K562 (cell line): ENCODE measurements around the gene ORAI3. TPM values are rescaled to one million over a fixed set of nuclear protein-coding genes. Genes with fewer than 3 reads are reported as not detected.

Experiments
- ARNT ChIP-seq, 2 experiments: fragments of 450-650 bp; IDR thresholded peaks; 2 replicates each; pipeline ENCODE4 v1.6.1; 2016; ENCODE audit warnings: mild to moderate bottlenecking in 1 of 2
- ATF7 ChIP-seq: fragments of 450-650 bp; IDR thresholded peaks from 2 replicates; pipeline ENCODE4 v1.7.1; 2014; ENCODE audit warnings: mild to moderate bottlenecking, moderate library complexity
- BMI1 ChIP-seq: fragments of 150-350 bp; IDR thresholded peaks from 2 replicates; pipeline ENCODE4 v1.6.1; 2014; ENCODE audit warnings: low read length
- EP300 ChIP-seq: IDR thresholded peaks from 2 replicates; pipeline ENCODE4 v1.6.1; 2012; ENCODE audit warnings: low read length, improper control_type of control experiment
- ETS2 ChIP-seq: IDR thresholded peaks from 2 replicates; pipeline ENCODE4 v1.6.1; 2016; ENCODE audit warnings: borderline replicate concordance, missing genetic modification characterization, mild to moderate bottlenecking, moderate library complexity, missing compliant biosample characterization; ENCODE audit not compliant: poor library complexity, severe bottlenecking
- FOXJ2 ChIP-seq: fragments of 200-800 bp; sonication (Bioruptor generic); IDR thresholded peaks from 2 replicates; pipeline ENCODE4 v1.6.1; 2016; ENCODE audit warnings: missing genetic modification characterization, missing compliant biosample characterization
- MIER1 ChIP-seq: fragments of 450-650 bp; IDR thresholded peaks from 2 replicates; pipeline ENCODE4 v1.6.1; 2016; ENCODE audit warnings: antibody characterized with exemption, mild to moderate bottlenecking, low read depth
- MYBL2 ChIP-seq, 2 experiments: fragments of 450-650 bp in 1 of 2; sonication (generic) in 1 of 2; formaldehyde crosslinking in 1 of 2; IDR thresholded peaks; 2 replicates each; pipeline versions ENCODE4 v1.6.1 to v1.8.1; 2017 to 2022; ENCODE audit warnings: borderline replicate concordance in 1 of 2, inconsistent platforms in 1 of 2, low read depth in 1 of 2, mild to moderate bottlenecking in 1 of 2, missing genetic modification reagents in 1 of 2, moderate library complexity in 1 of 2
- NFE2L1 ChIP-seq: fragments of 450-650 bp; IDR thresholded peaks from 2 replicates; pipeline ENCODE4 v1.6.1; 2016; ENCODE audit warnings: missing genetic modification characterization, low read depth, mild to moderate bottlenecking, missing compliant biosample characterization, moderate library complexity, borderline replicate concordance
- NONO ChIP-seq, 2 experiments: fragments of 200-400 bp in 1 of 2; fragments of 450-650 bp in 1 of 2; formaldehyde crosslinking in 1 of 2; IDR thresholded peaks; 2 replicates each; pipeline ENCODE4 v1.6.1; 2017; ENCODE audit warnings: low read depth in 2 of 2, mild to moderate bottlenecking in 2 of 2, moderate library complexity in 2 of 2, low read length in 1 of 2
- PBX2 ChIP-seq, 2 experiments: IDR thresholded peaks in 1 of 2; conservative IDR thresholded peaks in 1 of 2; 2 replicates each; pipeline ENCODE4 v1.6.1; 2016; ENCODE audit warnings: low read depth in 2 of 2, mild to moderate bottlenecking in 1 of 2, missing compliant biosample characterization in 1 of 2, missing genetic modification characterization in 1 of 2, moderate library complexity in 1 of 2
- PCBP2 ChIP-seq: fragments of 200-400 bp; formaldehyde crosslinking; IDR thresholded peaks from 2 replicates; pipeline ENCODE4 v1.6.1; 2018; ENCODE audit warnings: low read length, low read depth, mild to moderate bottlenecking, moderate library complexity; ENCODE audit not compliant: poor library complexity, severe bottlenecking
- PPARD ChIP-seq: fragments of 250-450 bp; sonication (Bioruptor Pico); IDR thresholded peaks from 2 replicates; pipeline ENCODE4 v1.8.0; 2022; ENCODE audit warnings: inconsistent platforms, mild to moderate bottlenecking, moderate library complexity
- RAD21 ChIP-seq, 2 experiments: fragments of 250-450 bp in 1 of 2; fragments of 450-650 bp in 1 of 2; sonication (Bioruptor Pico) in 1 of 2; formaldehyde crosslinking in 1 of 2; IDR thresholded peaks in 1 of 2; conservative IDR thresholded peaks in 1 of 2; 2 replicates each; pipeline versions ENCODE4 v1.4.0 to v1.8.0; 2020 to 2022; ENCODE audit warnings: mild to moderate bottlenecking in 2 of 2, moderate library complexity in 1 of 2
- SMAD2 ChIP-seq: fragments of 150-350 bp; IDR thresholded peaks from 2 replicates; pipeline ENCODE4 v1.6.1; 2014; ENCODE audit warnings: low read depth, mild to moderate bottlenecking, low read length
- SMARCE1 ChIP-seq: fragments of 450-650 bp; IDR thresholded peaks from 2 replicates; pipeline ENCODE4 v1.7.1; 2016; ENCODE audit warnings: mild to moderate bottlenecking
- TAF1 ChIP-seq: IDR thresholded peaks from 2 replicates; pipeline ENCODE4 v1.6.1; 2011; ENCODE audit warnings: mild to moderate bottlenecking, low read length, moderate library complexity; ENCODE audit not compliant: insufficient read depth, control insufficient read depth, severe bottlenecking; ENCODE audit errors: extremely low read depth
- YBX1 ChIP-seq: fragments of 450-650 bp; IDR thresholded peaks from 2 replicates; pipeline ENCODE4 v1.7.1; 2016; ENCODE audit warnings: mild to moderate bottlenecking
- ZNF3 ChIP-seq: fragments of 250-450 bp; sonication (Bioruptor Pico); IDR thresholded peaks from 2 replicates; pipeline ENCODE4 v1.5.0; 2021; ENCODE audit warnings: mild to moderate bottlenecking, moderate library complexity
- ZNF695 ChIP-seq: fragments of 450-650 bp; formaldehyde crosslinking; IDR thresholded peaks from 2 replicates; pipeline ENCODE4 v1.4.0; 2020; ENCODE audit warnings: mild to moderate bottlenecking, moderate library complexity
- ZZZ3 ChIP-seq: fragments of 450-650 bp; IDR thresholded peaks from 2 replicates; pipeline ENCODE4 v1.6.1; 2016; ENCODE audit warnings: antibody characterized with exemption, mild to moderate bottlenecking, moderate library complexity
- polyA plus RNA-seq, 8 experiments: library from polyadenylated mRNA; depleted of rRNA in 4 of 8; stranded (reverse) in 5 of 8; unstranded in 3 of 8; fragments of >200 nt; fragmentation: Nextera tagmentation in 2 of 8; fragmentation: Illumina TruSeq in 1 of 8; extraction: Ambion mirVana in 2 of 8; extraction: Trizol in 1 of 8; gene quantifications; 2 replicates each; pipeline versions ENCODE4 v1.2.1 to v1.2.3, GENCODE V29; 2011 to 2014; ENCODE audit warnings: inconsistent platforms in 1 of 8, missing spikeins in 1 of 8
- total RNA-seq, 7 experiments: library from RNA; depleted of rRNA in 6 of 7; stranded (reverse); fragments of >200 nt in 6 of 7; fragmentation: Illumina TruSeq in 2 of 7; extraction: Trizol in 2 of 7; gene quantifications; 2 replicates each; pipeline versions ENCODE4 v1.2.1 to v1.2.3, GENCODE V29; 2011 to 2021; ENCODE audit warnings: low replicate concordance in 1 of 7
- TF ChIP-seq, protein P1 (sequence below): sonication (generic); formaldehyde crosslinking; IDR thresholded peaks from 2 replicates; pipeline ENCODE4 v1.8.0; 2022; ENCODE audit warnings: mild to moderate bottlenecking, missing genetic modification reagents

The ORAI3 gene
- total and polyA plus RNA-seq, 9 of the 15 experiments (the other 6 are each of a cell fraction or from before 2014, with no cell fraction given): 4.9 to 23.3 (median 14.1) TPM

DNA sequence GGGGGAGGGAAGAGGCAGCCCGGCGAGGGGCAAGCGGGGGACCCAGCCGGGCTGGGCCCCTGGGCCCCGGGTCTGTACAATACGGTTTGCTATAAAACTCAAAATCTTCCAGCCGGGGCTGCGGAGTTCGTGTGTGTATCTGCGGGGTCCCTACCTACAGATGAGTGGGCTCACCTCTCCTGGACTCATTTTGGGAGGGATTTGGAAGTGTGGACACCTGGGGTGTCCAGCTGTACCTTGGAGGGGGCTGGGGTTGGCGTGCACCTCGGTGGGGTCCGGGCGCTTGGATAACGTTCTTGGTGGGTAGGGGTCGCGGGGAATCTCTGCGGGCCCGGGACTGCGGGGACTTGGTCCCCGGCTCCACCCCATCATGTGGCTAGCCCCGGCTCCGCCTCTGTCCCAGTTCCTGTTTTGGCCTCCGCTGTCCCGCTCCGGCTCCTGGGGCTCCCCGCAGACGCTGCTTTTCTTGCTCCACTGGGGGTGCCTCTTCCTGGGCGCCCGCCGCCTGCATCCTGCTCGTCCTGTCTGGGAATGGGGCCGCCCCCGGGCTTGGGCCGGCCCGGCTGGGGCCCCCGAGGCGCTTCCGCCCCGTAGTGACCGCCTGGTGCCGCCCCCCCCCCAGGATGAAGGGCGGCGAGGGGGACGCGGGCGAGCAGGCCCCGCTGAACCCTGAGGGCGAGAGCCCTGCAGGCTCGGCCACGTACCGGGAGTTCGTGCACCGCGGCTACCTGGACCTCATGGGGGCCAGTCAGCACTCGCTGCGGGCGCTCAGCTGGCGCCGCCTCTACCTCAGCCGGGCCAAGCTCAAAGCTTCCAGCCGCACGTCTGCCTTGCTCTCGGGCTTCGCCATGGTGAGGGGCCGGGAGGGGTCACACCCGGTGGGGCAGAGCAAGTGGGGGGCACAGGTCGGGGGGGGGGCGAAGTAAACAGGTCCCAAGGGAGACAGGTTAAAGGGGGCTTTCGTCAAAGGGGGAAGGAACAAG, at the start of gene ORAI3 (continued):
- TF ChIP-seq, protein P1, sequence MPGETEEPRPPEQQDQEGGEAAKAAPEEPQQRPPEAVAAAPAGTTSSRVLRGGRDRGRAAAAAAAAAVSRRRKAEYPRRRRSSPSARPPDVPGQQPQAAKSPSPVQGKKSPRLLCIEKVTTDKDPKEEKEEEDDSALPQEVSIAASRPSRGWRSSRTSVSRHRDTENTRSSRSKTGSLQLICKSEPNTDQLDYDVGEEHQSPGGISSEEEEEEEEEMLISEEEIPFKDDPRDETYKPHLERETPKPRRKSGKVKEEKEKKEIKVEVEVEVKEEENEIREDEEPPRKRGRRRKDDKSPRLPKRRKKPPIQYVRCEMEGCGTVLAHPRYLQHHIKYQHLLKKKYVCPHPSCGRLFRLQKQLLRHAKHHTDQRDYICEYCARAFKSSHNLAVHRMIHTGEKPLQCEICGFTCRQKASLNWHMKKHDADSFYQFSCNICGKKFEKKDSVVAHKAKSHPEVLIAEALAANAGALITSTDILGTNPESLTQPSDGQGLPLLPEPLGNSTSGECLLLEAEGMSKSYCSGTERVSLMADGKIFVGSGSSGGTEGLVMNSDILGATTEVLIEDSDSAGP (CRISPR knock-in tag): no peak
- TF ChIP-seq SMAD2 (no peak), RAD21 (CRISPR knock-in tag; conservative IDR thresholded peaks at IDR 0.05 in 1 of 2, IDR thresholded peaks at IDR 0.05 in 1 of 2) (no peak; a peak in 1 of 4 replicates), MIER1 (no peak), TAF1 (peak; percentile 58), EP300 (peak; percentile 10; the same call in 1 of the 2 replicates), ZNF695 (CRISPR knock-in tag) (no peak), YBX1 (no peak), ETS2 (tag) (no peak), NONO (IDR thresholded peaks at IDR 0.05; ENCODE audit: low read depth in 2 of 2, low read length in 1 of 2) (peak in 1 of 2 experiments; percentile 35; a peak in 2 of 4 replicates), ZZZ3 (no peak), BMI1 (no peak), ATF7 (peak; percentile 50; the same call in 1 of the 2 replicates), ZNF3 (CRISPR knock-in tag) (no peak), SMARCE1 (no peak), PCBP2 (no peak), MYBL2 (IDR thresholded peaks at IDR 0.05; ENCODE audit: low read depth) (no peak), MYBL2 (CRISPR knock-in tag; IDR thresholded peaks at IDR 0.05; ENCODE audit: borderline replicate concordance) (no peak), NFE2L1 (tag) (no peak), PBX2 (CRISPR knock-in tag; IDR thresholded peaks at IDR 0.05; ENCODE audit: low read depth) (no peak), PBX2 (tag; conservative IDR thresholded peaks at IDR 0.05; ENCODE audit: low read depth) (no peak), FOXJ2 (tag) (no peak), PPARD (no peak), ARNT (IDR thresholded peaks at IDR 0.05) (no peak)
